Stomach (tissue), 9 donors: ENCODE measurements around the gene MATCAP1. TPM values are rescaled to one million over a fixed set of nuclear protein-coding genes. Genes with fewer than 3 reads are reported as not detected.

Source experiments
- DNase-seq, 2 donors: peaks; one replicate each; pipeline versions ENCODE4 v3.0.0 to v3.0.0-alpha.2; 2013 to 2019
- H3K27ac ChIP-seq, 5 donors: fragments of 200-600 bp in 4 of 5; sonication (generic) in 4 of 5; one replicate each; pipeline ENCODE4 v1.5.1; 2013 to 2019; ENCODE audit warnings: mild to moderate bottlenecking in 1 of 5, moderate library complexity in 1 of 5
- H3K27me3 ChIP-seq, 3 donors: fragments of 200-600 bp; sonication (generic); one replicate each; pipeline ENCODE4 v1.5.1; 2017 to 2019; ENCODE audit warnings: mixed run types in 1 of 3
- H3K36me3 ChIP-seq, 4 donors: fragments of 200-600 bp; sonication (generic); 1 replicate in 3 of 4; 2 replicates in 1 of 4; pipeline ENCODE4 v1.5.1; 2016 to 2019
- H3K4me1 ChIP-seq, 4 donors: fragments of 200-600 bp; sonication (generic); one replicate each; pipeline ENCODE4 v1.5.1; 2016 to 2019
- H3K4me3 ChIP-seq, 4 donors: fragments of 200-600 bp; sonication (generic) in 3 of 4; one replicate each; pipeline ENCODE4 v1.5.1; 2016 to 2019; ENCODE audit warnings: mild to moderate bottlenecking in 1 of 4
- H3K9me3 ChIP-seq, 4 donors: fragments of 200-600 bp; sonication (generic); one replicate each; pipeline ENCODE4 v1.5.1; 2016 to 2019
- EP300 ChIP-seq: sonication (generic); formaldehyde crosslinking; IDR thresholded peaks from one replicate; pipeline ENCODE4 v1.6.1; 2017; ENCODE audit warnings: antibody characterized with exemption
- POLR2A ChIP-seq, 4 donors: fragments of 450-650 bp; IDR thresholded peaks; one replicate each; pipeline ENCODE4 v1.6.1; 2016; ENCODE audit warnings: antibody characterized with exemption in 4 of 4, control low read depth in 2 of 4, mild to moderate bottlenecking in 1 of 4, moderate library complexity in 1 of 4
- POLR2AphosphoS5 ChIP-seq, 3 donors: sonication (generic); formaldehyde crosslinking; IDR thresholded peaks; one replicate each; pipeline ENCODE4 v1.6.1; 2016; ENCODE audit warnings: antibody characterized with exemption in 3 of 3
- WGBS, 5 donors: extraction: QIAGEN DNeasy Blood & Tissue Kit in 3 of 5; methylation state at CpG; one replicate each; pipeline versions ENCODE4 v1.1.5 to v1.1.7; 2013 to 2018; 5-methylcytosine and 5-hydroxymethylcytosine counted together
- intact Hi-C: fragments of 100-400 bp; cut with DNase I; formaldehyde crosslinking; loops from one replicate; pipeline ENCODE4 v1.15.1; 2023; ENCODE audit warnings: low total_unique reads
- polyA plus RNA-seq, 3 donors: library from polyadenylated mRNA; stranded (reverse); fragments of 200-250 nt; gene quantifications; one replicate each; pipeline ENCODE4 v1.2.3, GENCODE V29; 2013
- total RNA-seq, 5 donors: library from RNA; depleted of rRNA; stranded (reverse); fragments of >200 nt; gene quantifications; one replicate each; pipeline versions ENCODE4 v1.1.0 to v1.2.3, GENCODE V29; 2014 to 2016
- TF ChIP-seq, protein P1 (sequence below), 7 experiments: fragments of 450-650 bp in 4 of 7; fragments of 200-600 bp in 3 of 7; sonication (generic) in 3 of 7; IDR thresholded peaks; one replicate each; pipeline ENCODE4 v1.5.1; 2016 to 2019; ENCODE audit warnings: antibody characterized with exemption in 7 of 7, control low read depth in 2 of 7, mild to moderate bottlenecking in 1 of 7
- donor health status: healthy with polysubstance abuse.
- donor health status: Bipolar disorder and iron deficiency.
- donor health status: healthy.

MATCAP1 gene
- total and polyA plus RNA-seq, 8 donors, result 8.5 to 156 (median 18.8) TPM

DNA sequence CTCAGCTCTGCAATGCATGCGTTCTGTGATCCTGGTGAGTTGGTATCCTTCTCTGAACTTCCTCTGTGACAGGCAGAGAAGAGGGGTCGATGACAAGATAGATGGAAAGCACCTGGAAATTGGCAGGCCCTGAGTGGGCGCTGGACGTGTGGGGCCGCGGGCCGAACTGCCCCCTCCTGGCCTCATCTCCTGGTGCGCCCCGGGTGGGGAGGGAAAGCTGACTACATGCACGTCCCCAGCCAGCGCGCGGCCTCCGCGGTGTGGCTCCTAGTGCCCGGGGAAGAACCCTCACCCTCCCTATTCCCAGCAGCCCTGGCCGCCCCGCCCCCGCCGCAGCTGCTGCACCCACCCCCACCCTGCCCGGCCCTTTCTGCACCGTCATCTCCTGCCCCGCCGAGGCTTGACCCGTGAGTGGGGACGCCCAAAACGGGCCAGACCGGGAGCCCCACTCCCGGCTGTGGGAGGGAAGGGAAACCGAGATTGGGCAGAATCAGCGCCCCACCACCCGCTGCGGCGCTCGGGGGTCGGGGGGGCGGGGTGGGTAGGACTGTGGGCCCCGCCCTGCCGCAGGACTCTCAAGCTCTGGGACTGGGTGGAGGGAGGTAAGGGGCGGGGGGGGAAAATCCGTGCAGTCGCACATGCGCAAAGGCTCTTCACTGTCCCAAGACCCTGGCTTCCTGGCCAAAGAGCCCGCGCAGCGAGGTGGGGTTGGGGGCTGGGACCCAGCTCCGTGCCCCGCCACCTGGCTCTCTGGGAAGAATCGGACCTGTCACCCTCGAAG, 13.4 kb downstream of the MATCAP1 start, which contains the start of gene NOL3:
Gene NOL3, plus strand, starts transcription at position 371 of the 781 bp plus-strand sequence.
- DNase-seq, result peak; percentile 84 to 88
- Histone ChIP-seq H3K9me3 (no peaks in the 10 kb centered on the region), H3K27me3 (peaks cover 0 to 59% (median 3%) of the 10 kb centered on the region in 3 donors), H3K27ac (peak within 1 kb of the TSS; percentile 85 to 91 (median 88)), H3K4me1 (peaks cover 43 to 69% (median 58%) of the 10 kb centered on the region in 4 donors), H3K4me3 (peak within 1 kb of the TSS; percentile 43 to 55 (median 49)), H3K36me3 (peaks cover 0 to 2% (median 0%) of the 10 kb centered on the region in 4 donors)
- TF ChIP-seq EP300 (no peak), POLR2A (IDR thresholded peaks at IDR 0.05) (no peak), POLR2AphosphoS5 (IDR thresholded peaks at IDR 0.05) (peak in 2 of 3 donors; percentile 42 to 51)
- TF ChIP-seq, protein P1, sequence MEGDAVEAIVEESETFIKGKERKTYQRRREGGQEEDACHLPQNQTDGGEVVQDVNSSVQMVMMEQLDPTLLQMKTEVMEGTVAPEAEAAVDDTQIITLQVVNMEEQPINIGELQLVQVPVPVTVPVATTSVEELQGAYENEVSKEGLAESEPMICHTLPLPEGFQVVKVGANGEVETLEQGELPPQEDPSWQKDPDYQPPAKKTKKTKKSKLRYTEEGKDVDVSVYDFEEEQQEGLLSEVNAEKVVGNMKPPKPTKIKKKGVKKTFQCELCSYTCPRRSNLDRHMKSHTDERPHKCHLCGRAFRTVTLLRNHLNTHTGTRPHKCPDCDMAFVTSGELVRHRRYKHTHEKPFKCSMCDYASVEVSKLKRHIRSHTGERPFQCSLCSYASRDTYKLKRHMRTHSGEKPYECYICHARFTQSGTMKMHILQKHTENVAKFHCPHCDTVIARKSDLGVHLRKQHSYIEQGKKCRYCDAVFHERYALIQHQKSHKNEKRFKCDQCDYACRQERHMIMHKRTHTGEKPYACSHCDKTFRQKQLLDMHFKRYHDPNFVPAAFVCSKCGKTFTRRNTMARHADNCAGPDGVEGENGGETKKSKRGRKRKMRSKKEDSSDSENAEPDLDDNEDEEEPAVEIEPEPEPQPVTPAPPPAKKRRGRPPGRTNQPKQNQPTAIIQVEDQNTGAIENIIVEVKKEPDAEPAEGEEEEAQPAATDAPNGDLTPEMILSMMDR (IDR thresholded peaks at IDR 0.05), result no peak
- WGBS, 5 donors, result 1 to 4% (median 2%) methylated on average over 15 to 50 of the region's 50 CpGs
- intact Hi-C loops, result no loop called here

- no peak for TF ChIP-seq POLR2AphosphoS5 (IDR thresholded peaks at IDR 0.05)
- TF ChIP-seq, protein P1 (IDR thresholded peaks at IDR 0.05), result peak in 3 of 7 experiments; percentile 18 to 37 (median 30)
- Histone ChIP-seq H3K27me3 (peaks cover 0 to 62% (median 9%) of the 10 kb centered on the region in 3 donors), H3K9me3 (no peaks in the 10 kb centered on the region), H3K36me3 (no peaks in the 10 kb centered on the region), H3K27ac (peak overlapping the region; percentile 47 to 91 (median 88)), H3K4me1 (peaks cover 46 to 69% (median 60%) of the 10 kb centered on the region in 4 donors), H3K4me3 (peak overlapping the region; percentile 43 to 55 (median 49))
- intact Hi-C loops, result no loop called here
- WGBS, 5 donors, result 10 to 19% (median 18%) methylated on average over 22 to 24 of the region's 24 CpGs
- DNase-seq, result peak in 1 of 2 donors; percentile 70
Measured at GRCh38 chr16:67169642-67170167, 14.1 kb downstream of the MATCAP1 start.

- Histone ChIP-seq H3K27ac (peak overlapping the region in 4 of 5 donors; percentile 86 to 91 (median 88)), H3K4me3 (no peak overlapping the region), H3K27me3 (peaks cover 0 to 62% (median 12%) of the 10 kb centered on the region in 3 donors), H3K4me1 (peaks cover 46 to 69% (median 60%) of the 10 kb centered on the region in 4 donors), H3K36me3 (no peaks in the 10 kb centered on the region), H3K9me3 (no peaks in the 10 kb centered on the region)
- WGBS, 5 donors, result 44 to 71% (median 69%) methylated on average over 4 to 9 of the region's 9 CpGs
- intact Hi-C loops, result no loop called here
- TF ChIP-seq EP300, result no peak
- TF ChIP-seq POLR2AphosphoS5 (IDR thresholded peaks at IDR 0.05), result no peak
- no peak for TF ChIP-seq POLR2A (IDR thresholded peaks at IDR 0.05)
- TF ChIP-seq, protein P1 (IDR thresholded peaks at IDR 0.05), result no peak
- DNase-seq, result no peak
Measured at GRCh38 chr16:67169011-67169451, 14.7 kb downstream of the MATCAP1 start.

GRCh38 chr16:67167588-67167987, 16.2 kb downstream of the MATCAP1 start:
- WGBS, 5 donors, result 83 to 95% (median 87%) methylated on average over 7 of the region's 7 CpGs
- DNase-seq, result no peak

More at GRCh38 chr16:67167588-67167987, 16.2 kb downstream of the MATCAP1 start:
- Histone ChIP-seq H3K27me3 (peaks cover 0 to 72% (median 25%) of the 10 kb centered on the region in 3 donors), H3K9me3 (no peaks in the 10 kb centered on the region), H3K4me3 (no peak overlapping the region), H3K27ac (peak overlapping the region in 1 of 5 donors; percentile 14), H3K36me3 (no peaks in the 10 kb centered on the region), H3K4me1 (peaks cover 49 to 71% (median 63%) of the 10 kb centered on the region in 4 donors)
- intact Hi-C loops, result no loop called here
- TF ChIP-seq POLR2A (IDR thresholded peaks at IDR 0.05) (no peak), EP300 (no peak)
